Measurements from ENCODE around the gene CLCNKB.

Gene CLCNKB

GRCh38 chr1:16082283-16083038 lies 38.9 kb downstream of the CLCNKB start:
- no peak overlapping the region for H2AFZ ChIP-seq (ENCODE audit: low read length)
- peak overlapping the region; percentile 98 for H2AK5ac ChIP-seq (ENCODE audit: low read depth, low read length)
- peaks cover 0 to 6% (median 0%) of the 10 kb centered on the region in 3 experiments for H3K27me3 ChIP-seq (ENCODE audit: control insufficient read depth in 3 of 3, insufficient read depth in 3 of 3, low read depth in 1 of 3, low read length in 3 of 3)
- no peak overlapping the region for H3K14ac ChIP-seq (ENCODE audit: low read length)
- peaks cover 5 to 8% of the 10 kb centered on the region in 2 donors for H3K4me1 ChIP-seq (ENCODE audit: control insufficient read depth in 2 of 2, insufficient read depth in 1 of 2, low read depth in 1 of 2, low read length in 2 of 2)
- H4K91ac ChIP-seq (ENCODE audit: low read depth, low read length, poor library complexity) = no peak overlapping the region
- no peak overlapping the region for H3K4ac ChIP-seq (ENCODE audit: low read length)
- H2BK12ac ChIP-seq (ENCODE audit: low read length) = peak overlapping the region; percentile 24
- no CpG with 5 or more reads among the region's 9 CpGs for WGBS, 2 donors (ENCODE audit: extremely low coverage in 2 of 2, insufficient read length in 2 of 2, insufficient replicate concordance in 1 of 2)
- H3K23ac ChIP-seq (ENCODE audit: low read depth, low read length, poor library complexity) = peak overlapping the region; percentile 12
- H3K18ac ChIP-seq (ENCODE audit: low read length) = peak overlapping the region; percentile 11
- H3K9ac ChIP-seq (ENCODE audit: low read depth, low read length, poor library complexity) = no peak overlapping the region
- H3K27ac ChIP-seq (replicated peaks; ENCODE audit: low read length) = no peak overlapping the region
- no peaks in the 10 kb centered on the region for H3K79me1 ChIP-seq (ENCODE audit: low read depth, low read length)
- H2BK5ac ChIP-seq (ENCODE audit: low read length) = peak overlapping the region; percentile 84
- no peaks in the 10 kb centered on the region for H3K9me3 ChIP-seq (replicated peaks in 1 of 2; ENCODE audit: control insufficient read depth in 2 of 2, insufficient read depth in 1 of 2, low read depth in 1 of 2, low read length in 2 of 2)
- H3K4me2 ChIP-seq (ENCODE audit: insufficient read depth, low read length, poor library complexity, severe bottlenecking) = no peak overlapping the region
- peak overlapping the region; percentile 14 for H2BK120ac ChIP-seq (ENCODE audit: low read depth, low read length)
- H3K36me3 ChIP-seq (replicated peaks in 1 of 2; ENCODE audit: control insufficient read depth in 2 of 2, insufficient read depth in 2 of 2, low read length in 2 of 2) = no peaks in the 10 kb centered on the region
- H2BK15ac ChIP-seq (ENCODE audit: low read length) = peak overlapping the region; percentile 3
- no peak overlapping the region for H3K4me3 ChIP-seq (ENCODE audit: low read length in 2 of 2)
- peak; percentile 74 for DNase-seq (ENCODE audit: low spot score)
- no peak overlapping the region for H4K8ac ChIP-seq (ENCODE audit: low read depth, low read length)

DNA sequence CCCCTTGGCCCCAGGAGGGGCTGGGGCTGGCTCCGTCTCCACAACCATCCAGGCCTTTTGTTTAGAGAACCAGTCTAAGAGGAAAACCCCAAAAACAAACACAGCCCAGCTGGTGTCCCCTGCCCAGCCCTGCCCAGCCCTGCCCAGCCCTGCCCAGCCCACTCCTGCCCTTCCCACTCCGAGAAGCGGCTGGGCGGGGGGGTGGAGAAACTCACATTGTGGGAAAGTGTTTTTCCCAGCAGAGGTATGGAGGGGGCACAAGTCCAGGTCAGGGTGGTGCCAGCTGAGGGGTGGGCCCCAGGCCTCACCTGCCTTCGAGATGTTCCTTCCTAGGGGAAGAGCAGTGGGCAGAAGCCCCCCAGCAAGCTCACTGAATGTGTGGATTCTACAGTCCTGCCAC lies 39.9 kb downstream of the CLCNKB start:
- Histone ChIP-seq H3K14ac (ENCODE audit: low read length) (no peak overlapping the region), H3K4ac (ENCODE audit: low read length) (no peak overlapping the region), H3K4me2 (ENCODE audit: insufficient read depth, low read length, poor library complexity, severe bottlenecking) (no peak overlapping the region), H3K79me1 (ENCODE audit: low read depth, low read length) (no peaks in the 10 kb centered on the region), H2AFZ (ENCODE audit: low read length) (no peak overlapping the region), H3K18ac (ENCODE audit: low read length) (peak overlapping the region; percentile 92), H3K4me1 (ENCODE audit: control insufficient read depth in 2 of 2, insufficient read depth in 1 of 2, low read depth in 1 of 2, low read length in 2 of 2) (peaks cover 5 to 9% of the 10 kb centered on the region in 2 donors), H3K27ac (replicated peaks; ENCODE audit: low read length) (no peak overlapping the region), H3K36me3 (replicated peaks in 1 of 2; ENCODE audit: control insufficient read depth in 2 of 2, insufficient read depth in 2 of 2, low read length in 2 of 2) (no peaks in the 10 kb centered on the region), H3K4me3 (ENCODE audit: low read length in 2 of 2) (no peak overlapping the region), H4K8ac (ENCODE audit: low read depth, low read length) (no peak overlapping the region), H3K9me3 (replicated peaks in 1 of 2; ENCODE audit: control insufficient read depth in 2 of 2, insufficient read depth in 1 of 2, low read depth in 1 of 2, low read length in 2 of 2) (no peaks in the 10 kb centered on the region), H2BK12ac (ENCODE audit: low read length) (peak overlapping the region; percentile 58), H3K27me3 (ENCODE audit: control insufficient read depth in 3 of 3, insufficient read depth in 3 of 3, low read depth in 1 of 3, low read length in 3 of 3) (peaks cover 0 to 9% (median 0%) of the 10 kb centered on the region in 3 experiments), H3K23ac (ENCODE audit: low read depth, low read length, poor library complexity) (no peak overlapping the region), H2AK5ac (ENCODE audit: low read depth, low read length) (peak overlapping the region; percentile 98), H2BK15ac (ENCODE audit: low read length) (peak overlapping the region; percentile 85), H2BK5ac (ENCODE audit: low read length) (no peak overlapping the region), H3K9ac (ENCODE audit: low read depth, low read length, poor library complexity) (no peak overlapping the region), H2BK120ac (ENCODE audit: low read depth, low read length) (peak overlapping the region; percentile 26), H4K91ac (ENCODE audit: low read depth, low read length, poor library complexity) (no peak overlapping the region)
- WGBS, 2 donors (ENCODE audit: extremely low coverage in 2 of 2, insufficient read length in 2 of 2, insufficient replicate concordance in 1 of 2) = no CpG with 5 or more reads among the region's 5 CpGs
- DNase-seq (ENCODE audit: low spot score) = no peak

DNA sequence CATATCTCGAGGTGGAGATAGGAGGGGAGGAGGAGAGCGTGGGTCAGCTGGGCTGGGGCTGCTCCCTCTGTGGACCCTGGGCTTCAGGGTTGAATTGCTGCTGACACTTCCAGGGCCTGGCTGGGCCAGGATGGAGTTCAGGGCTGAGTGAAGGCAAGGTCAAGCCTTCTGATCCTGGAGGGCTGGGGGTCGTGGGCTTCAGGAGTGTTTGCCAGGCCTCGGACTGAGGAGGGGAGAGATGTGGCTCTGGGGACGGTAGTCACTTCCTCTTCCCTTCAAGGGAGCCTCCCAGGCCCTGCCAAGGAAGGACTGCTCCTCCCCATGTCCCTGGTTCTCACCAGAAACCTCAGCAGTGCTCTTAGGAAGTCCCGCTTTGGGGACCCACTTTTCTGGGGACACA lies 41.9 kb downstream of the CLCNKB start:
- Histone ChIP-seq H3K9me3 (replicated peaks in 1 of 2; ENCODE audit: control insufficient read depth in 2 of 2, insufficient read depth in 1 of 2, low read depth in 1 of 2, low read length in 2 of 2) (no peaks in the 10 kb centered on the region), H2BK15ac (ENCODE audit: low read length) (peak overlapping the region; percentile 47), H2AK5ac (ENCODE audit: low read depth, low read length) (no peak overlapping the region), H3K4me1 (ENCODE audit: control insufficient read depth in 2 of 2, insufficient read depth in 1 of 2, low read depth in 1 of 2, low read length in 2 of 2) (peaks cover 0 to 8% of the 10 kb centered on the region in 2 donors), H2BK12ac (ENCODE audit: low read length) (no peak overlapping the region), H3K23ac (ENCODE audit: low read depth, low read length, poor library complexity) (no peak overlapping the region), H3K79me1 (ENCODE audit: low read depth, low read length) (no peaks in the 10 kb centered on the region), H3K36me3 (replicated peaks in 1 of 2; ENCODE audit: control insufficient read depth in 2 of 2, insufficient read depth in 2 of 2, low read length in 2 of 2) (no peaks in the 10 kb centered on the region), H3K9ac (ENCODE audit: low read depth, low read length, poor library complexity) (peak overlapping the region; percentile 39), H3K4me3 (ENCODE audit: low read length in 2 of 2) (no peak overlapping the region), H3K4ac (ENCODE audit: low read length) (no peak overlapping the region), H3K18ac (ENCODE audit: low read length) (peak overlapping the region; percentile 55), H3K27me3 (ENCODE audit: control insufficient read depth in 3 of 3, insufficient read depth in 3 of 3, low read depth in 1 of 3, low read length in 3 of 3) (peaks cover 0 to 15% (median 0%) of the 10 kb centered on the region in 3 experiments), H3K14ac (ENCODE audit: low read length) (peak overlapping the region; percentile 13), H3K4me2 (ENCODE audit: insufficient read depth, low read length, poor library complexity, severe bottlenecking) (no peak overlapping the region), H3K27ac (replicated peaks; ENCODE audit: low read length) (no peak overlapping the region), H2AFZ (ENCODE audit: low read length) (peak overlapping the region; percentile 64), H2BK120ac (ENCODE audit: low read depth, low read length) (no peak overlapping the region), H2BK5ac (ENCODE audit: low read length) (peak overlapping the region; percentile 58), H4K8ac (ENCODE audit: low read depth, low read length) (no peak overlapping the region), H4K91ac (ENCODE audit: low read depth, low read length, poor library complexity) (no peak overlapping the region)
- DNase-seq (ENCODE audit: low spot score) = no peak
- no CpG with 5 or more reads among the region's 6 CpGs for WGBS, 2 donors (ENCODE audit: extremely low coverage in 2 of 2, insufficient read length in 2 of 2, insufficient replicate concordance in 1 of 2)

- WGBS, 2 donors (ENCODE audit: extremely low coverage in 2 of 2, insufficient read length in 2 of 2, insufficient replicate concordance in 1 of 2) = no CpG with 5 or more reads among the region's 7 CpGs
- Histone ChIP-seq H3K4me2 (ENCODE audit: insufficient read depth, low read length, poor library complexity, severe bottlenecking) (no peak overlapping the region), H2BK12ac (ENCODE audit: low read length) (peak overlapping the region; percentile 89), H4K8ac (ENCODE audit: low read depth, low read length) (peak overlapping the region; percentile 58), H3K4me1 (ENCODE audit: control insufficient read depth in 2 of 2, insufficient read depth in 1 of 2, low read depth in 1 of 2, low read length in 2 of 2) (peaks cover 0 to 10% of the 10 kb centered on the region in 2 donors), H2BK120ac (ENCODE audit: low read depth, low read length) (peak overlapping the region; percentile 56), H3K36me3 (replicated peaks in 1 of 2; ENCODE audit: control insufficient read depth in 2 of 2, insufficient read depth in 2 of 2, low read length in 2 of 2) (no peaks in the 10 kb centered on the region), H3K4me3 (ENCODE audit: low read length in 2 of 2) (no peak overlapping the region), H3K18ac (ENCODE audit: low read length) (peak overlapping the region; percentile 91), H3K79me1 (ENCODE audit: low read depth, low read length) (no peaks in the 10 kb centered on the region), H3K27ac (replicated peaks; ENCODE audit: low read length) (no peak overlapping the region), H3K9ac (ENCODE audit: low read depth, low read length, poor library complexity) (no peak overlapping the region), H2BK15ac (ENCODE audit: low read length) (peak overlapping the region; percentile 90), H2BK5ac (ENCODE audit: low read length) (no peak overlapping the region), H3K27me3 (ENCODE audit: control insufficient read depth in 3 of 3, insufficient read depth in 3 of 3, low read depth in 1 of 3, low read length in 3 of 3) (peaks cover 0 to 23% (median 0%) of the 10 kb centered on the region in 3 experiments), H2AK5ac (ENCODE audit: low read depth, low read length) (peak overlapping the region; percentile 99), H3K23ac (ENCODE audit: low read depth, low read length, poor library complexity) (no peak overlapping the region), H3K14ac (ENCODE audit: low read length) (peak overlapping the region; percentile 77), H4K91ac (ENCODE audit: low read depth, low read length, poor library complexity) (peak overlapping the region; percentile 7), H2AFZ (ENCODE audit: low read length) (no peak overlapping the region), H3K9me3 (replicated peaks in 1 of 2; ENCODE audit: control insufficient read depth in 2 of 2, insufficient read depth in 1 of 2, low read depth in 1 of 2, low read length in 2 of 2) (no peaks in the 10 kb centered on the region), H3K4ac (ENCODE audit: low read length) (no peak overlapping the region)
- DNase-seq (ENCODE audit: low spot score) = no peak
Measured at GRCh38 chr1:16087733-16088132, 44.2 kb downstream of the CLCNKB start.

Measured in neuronal stem cell (in vitro differentiated cells).